C1 segment of cervical spinal cord (tissue), 14 donors: ENCODE measurements around the gene RASSF3.
"Not testable (repeated sequence)": the region's sequence is repeated elsewhere in the genome, so short reads cannot be mapped to it uniquely, and the experiment has no call there.

Experiments
- DNase-seq, 14 donors: peaks; one replicate each; lab custom pipeline; 2025; lab: John Stamatoyannopoulos, UW

Gene RASSF3

DNA sequence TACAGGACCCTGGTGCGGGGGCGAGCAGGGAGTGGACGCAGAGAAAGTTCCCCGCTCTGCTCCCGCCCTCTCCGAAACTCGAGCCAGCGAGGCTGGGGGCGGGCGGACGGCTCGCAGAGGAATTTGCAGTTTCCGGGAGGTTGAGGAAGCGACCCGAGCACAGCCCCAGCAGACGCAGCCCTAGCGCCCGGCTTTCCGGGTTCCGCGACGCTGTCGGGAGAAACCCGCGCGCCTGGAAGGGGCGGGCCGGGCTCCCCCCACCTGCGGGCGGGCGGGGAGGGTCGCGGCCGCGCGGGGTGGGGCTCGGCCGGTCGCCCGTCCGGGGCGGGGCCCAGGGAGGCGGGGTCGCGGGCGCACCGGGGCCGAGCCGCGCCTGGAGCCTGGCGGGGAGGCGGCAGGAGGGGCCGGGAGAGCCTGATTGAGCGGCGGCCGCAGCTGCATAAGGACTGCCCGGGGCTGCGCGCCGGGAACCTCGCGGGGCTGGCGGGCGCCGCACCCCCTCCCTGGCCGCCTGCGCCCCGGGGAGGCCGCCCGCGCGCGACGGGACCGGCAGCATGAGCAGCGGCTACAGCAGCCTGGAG lies at the start of gene RASSF3:
Gene RASSF3 (plus strand): TSS at position 417 of the 581 bp plus-strand sequence. CDS start 138 bp downstream, at position 555.
- DNase-seq, result peak in 9 of 14 donors; percentile 26 to 66 (median 43)

GRCh38 chr12:64561302-64562136 lies 48.8 kb upstream of the RASSF3 start:
- DNase-seq, result no peak

DNA sequence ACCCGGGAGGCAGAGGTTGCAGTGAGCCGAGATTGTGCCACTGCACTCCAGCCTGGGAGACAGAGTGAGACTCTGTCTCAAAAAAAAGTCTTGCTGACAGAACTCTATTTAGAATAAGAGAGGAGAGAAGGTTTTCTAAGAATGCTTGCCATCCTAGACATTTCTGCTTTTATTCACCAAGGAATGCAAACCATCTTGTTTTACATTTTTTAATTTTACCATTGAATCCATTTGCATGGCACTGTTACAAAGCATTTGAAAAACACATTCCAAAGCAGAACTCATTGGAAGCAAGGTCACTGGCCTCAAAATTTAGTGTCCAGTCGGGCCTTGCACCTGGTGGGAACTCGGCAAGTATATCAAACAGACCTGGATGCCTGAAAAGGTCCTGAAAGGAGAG lies 44.2 kb upstream of the RASSF3 start:
- no peak for DNase-seq

DNA sequence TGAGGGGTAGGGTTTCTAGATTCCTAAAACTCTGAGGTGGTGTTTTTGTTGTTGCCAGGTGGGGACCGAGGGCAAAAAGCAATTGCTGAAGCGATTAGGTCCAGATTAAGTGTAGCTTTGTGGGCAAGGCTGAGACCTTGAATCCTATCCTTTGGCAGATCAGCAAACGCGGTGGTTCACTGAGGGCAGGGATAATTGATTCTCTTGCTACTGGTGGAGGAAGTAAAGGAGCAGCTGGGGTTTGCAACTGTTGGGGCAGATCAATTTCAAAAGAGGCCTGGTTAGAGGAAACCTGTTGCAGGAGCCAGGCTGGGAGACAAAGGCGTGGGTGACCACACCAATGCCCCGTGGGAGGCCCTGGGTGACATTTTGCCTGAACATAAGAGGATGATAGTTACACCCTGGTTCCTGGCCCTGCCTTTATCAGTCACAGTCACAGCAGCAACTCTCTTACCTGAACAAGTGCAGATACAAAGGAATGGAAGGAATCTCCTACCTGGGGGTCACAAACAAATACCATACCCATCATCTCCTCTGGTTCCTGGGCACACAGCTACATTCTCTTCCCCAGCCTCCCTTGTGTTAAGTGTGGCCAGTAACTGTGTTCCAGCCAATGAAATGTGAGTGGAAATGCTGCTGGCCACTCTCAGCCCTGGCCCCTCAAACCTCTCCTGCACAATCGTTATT lies 43.3 kb upstream of the RASSF3 start:
- DNase-seq, result no peak

DNA sequence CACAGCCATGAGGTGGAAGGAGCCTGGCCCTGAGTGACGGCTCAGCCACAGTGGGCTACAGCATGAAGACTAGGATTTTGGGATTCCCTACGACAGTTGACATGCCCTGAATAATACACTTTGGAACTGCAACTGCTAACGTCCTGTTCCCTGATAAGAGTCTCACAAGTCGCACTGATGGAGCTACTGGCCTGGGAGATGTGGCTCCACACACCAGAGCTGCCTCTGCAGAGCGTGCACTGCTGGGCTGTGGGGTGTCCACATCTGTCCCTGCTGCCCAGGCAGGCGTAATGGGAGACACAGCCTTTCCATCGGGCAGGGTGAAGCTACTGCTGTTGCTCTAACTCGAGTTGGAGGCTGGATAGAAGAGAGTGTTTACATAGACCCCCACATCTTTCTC lies 42.7 kb upstream of the RASSF3 start:
- no peak for DNase-seq

- no peak for DNase-seq
Observed at GRCh38 chr12:64568298-64568697, 42.0 kb upstream of the RASSF3 start.

DNA sequence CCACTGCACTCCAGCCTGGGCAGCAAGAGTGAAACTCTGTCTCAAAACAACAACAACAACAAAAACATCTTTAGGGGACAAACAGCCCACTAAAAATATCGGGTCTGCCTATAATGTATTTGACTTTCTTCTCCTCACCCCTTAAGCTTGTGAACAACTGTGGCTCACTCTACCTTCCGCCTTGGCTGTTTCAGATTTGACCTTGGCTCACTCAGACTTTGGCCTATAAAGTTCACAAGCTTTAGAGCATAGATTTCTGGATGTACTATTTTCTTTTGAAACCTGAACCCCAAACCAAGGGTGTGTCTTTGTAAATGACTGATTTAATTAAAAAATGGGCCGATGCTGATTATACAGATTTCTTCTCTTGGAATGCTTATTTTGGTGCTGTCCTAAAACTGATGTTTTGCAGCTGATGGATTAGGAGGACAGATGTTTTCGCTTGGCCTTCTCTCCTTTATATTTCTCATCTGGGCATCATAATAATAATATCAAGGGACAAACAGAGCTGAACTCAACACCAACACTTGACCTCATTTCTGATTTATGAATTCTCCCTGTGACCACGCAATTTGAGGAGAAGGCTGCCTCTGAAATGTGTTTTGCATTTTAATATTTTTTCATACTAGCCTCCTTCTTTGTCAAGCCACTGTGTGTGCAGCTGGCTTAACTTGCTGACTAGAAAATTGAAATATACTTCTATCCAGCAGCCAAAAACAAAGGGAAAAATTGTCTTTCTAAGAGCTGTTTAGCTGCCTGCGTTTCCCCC lies 40.2 kb upstream of the RASSF3 start:
- DNase-seq, result no peak

GRCh38 chr12:64571411-64571810 lies 38.9 kb upstream of the RASSF3 start:
- DNase-seq, result no peak

DNA sequence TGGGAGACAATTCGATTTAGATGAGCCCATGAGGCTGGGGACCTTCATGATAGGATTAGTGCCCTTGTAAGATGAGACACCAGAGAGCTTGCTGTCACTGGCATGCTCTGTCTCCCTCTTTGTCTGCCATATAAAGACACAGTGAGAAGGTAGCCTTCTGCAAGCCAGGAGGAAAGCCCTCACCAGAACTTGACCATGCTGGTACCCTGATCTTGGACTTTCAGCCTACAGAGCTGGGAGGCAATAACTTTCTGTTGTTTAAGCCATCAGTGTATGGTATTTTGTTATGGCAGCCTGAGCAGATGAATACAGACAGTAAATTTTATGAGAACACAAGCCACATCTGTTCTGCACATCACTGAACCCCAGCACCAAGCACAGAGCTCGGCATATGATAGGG lies 38.1 kb upstream of the RASSF3 start:
- no peak for DNase-seq

DNA sequence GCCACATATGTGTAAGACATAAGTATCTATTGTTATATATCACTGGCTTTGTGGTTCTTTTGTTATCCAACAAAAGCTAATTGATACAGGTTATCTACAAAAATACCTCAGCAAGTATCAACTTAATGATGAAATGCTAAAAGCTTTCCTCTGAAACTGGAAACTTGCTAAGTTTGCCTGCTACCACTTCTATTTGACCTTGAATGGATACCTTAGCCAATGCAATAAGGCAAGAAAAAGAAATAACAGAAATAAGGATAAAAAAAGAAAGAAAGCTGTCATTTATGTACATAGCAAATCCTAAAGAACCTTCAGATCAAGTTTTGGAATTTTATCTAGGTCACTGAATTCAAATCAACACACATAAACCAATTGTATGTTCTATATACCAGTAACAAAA lies 35.5 kb upstream of the RASSF3 start:
- no peak for DNase-seq

DNA sequence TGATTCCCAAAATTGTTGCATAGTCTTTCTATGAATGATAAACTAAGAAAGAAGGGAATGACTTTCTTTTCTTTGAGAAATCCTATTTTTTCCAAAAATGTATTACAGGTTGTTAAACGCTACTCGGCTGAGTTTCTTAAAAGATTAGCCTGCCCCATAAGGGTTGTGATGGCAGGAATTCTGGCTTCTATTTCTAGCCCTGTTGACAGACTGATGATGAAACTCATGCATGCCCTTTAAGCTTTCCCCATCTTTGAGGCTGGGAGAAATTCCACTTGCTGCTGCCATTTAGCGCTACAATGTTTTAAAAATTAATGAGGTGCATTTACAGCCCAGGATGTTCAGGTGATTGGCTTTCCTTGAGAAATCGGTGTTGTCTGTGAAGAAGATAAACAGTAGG lies 33.2 kb upstream of the RASSF3 start:
- DNase-seq, result no peak

DNA sequence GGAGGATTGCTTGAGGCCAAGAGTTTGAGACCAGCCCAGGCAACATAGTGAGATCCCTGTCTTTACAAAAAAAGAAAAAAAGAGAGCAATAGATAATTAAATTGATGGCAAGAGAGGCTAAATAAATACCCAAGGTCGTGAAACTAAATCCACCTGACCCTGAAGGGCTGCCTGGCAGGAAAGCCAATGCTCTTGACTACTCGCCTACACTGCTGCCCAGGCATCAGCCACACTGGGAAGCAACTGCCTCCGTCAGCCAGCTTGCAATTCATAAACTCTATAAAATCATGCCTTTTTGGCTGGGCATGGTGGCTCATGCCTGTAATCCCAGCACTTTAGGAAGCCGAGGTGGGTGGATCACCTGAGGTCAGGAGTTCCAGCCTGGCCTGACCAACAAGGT lies 31.7 kb upstream of the RASSF3 start:
- DNase-seq, result no peak

DNA sequence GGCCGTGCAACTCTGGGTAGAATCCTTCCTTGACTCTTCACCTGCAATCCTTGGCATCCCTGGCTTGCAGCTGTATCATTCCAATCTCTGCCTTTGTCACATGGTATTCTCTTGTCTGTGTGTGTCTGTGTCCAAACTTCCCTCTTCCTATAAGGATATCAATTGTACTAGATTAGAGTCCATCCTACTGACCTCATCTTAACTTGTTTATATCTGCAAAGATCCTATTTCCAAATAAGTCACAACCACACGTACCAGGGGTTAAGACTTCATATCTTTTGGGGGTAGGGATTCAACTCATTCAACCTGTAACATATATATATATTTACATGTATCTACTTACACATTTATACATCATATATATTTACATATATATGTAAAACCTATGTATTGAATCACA lies 29.6 kb upstream of the RASSF3 start:
- no peak for DNase-seq

DNA sequence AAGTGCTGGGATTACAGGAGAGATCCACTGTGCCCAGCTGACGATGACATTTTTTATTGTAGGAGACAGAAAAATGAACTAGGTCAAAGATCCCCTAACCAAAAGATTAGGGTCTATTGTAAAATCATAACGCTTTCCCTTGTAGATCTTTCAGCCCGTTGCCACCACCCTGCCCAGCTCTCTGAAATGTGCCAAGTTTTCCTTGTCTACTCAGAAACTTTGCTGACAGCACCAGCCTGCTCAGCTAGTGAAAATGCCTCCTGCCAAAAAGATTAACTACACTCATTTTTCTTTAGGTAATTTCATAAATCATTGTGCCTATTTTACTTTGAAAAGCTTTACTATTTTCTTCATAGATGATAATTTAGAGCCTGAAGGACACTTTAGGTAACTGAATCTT lies 28.2 kb upstream of the RASSF3 start:
- DNase-seq, result no peak

DNA sequence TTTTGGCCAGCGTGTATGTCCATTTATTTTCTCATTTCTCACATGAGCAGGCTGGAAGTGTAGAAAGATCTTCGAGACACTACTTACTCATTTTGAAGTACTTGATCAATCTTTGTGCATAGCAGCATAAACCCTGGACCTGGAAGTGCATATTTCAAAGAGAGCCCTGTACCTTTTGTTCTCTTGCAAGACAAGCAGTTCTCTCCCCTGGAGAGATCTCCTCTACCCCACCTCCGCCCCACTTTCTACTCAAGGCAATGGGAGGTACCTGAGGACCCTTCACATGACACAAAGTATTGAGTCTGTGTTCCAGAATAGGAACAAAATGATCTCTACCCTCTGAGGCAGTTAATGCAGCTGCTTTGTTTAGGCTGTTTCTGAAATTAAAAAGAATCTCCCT lies 27.4 kb upstream of the RASSF3 start:
- no peak for DNase-seq

DNA sequence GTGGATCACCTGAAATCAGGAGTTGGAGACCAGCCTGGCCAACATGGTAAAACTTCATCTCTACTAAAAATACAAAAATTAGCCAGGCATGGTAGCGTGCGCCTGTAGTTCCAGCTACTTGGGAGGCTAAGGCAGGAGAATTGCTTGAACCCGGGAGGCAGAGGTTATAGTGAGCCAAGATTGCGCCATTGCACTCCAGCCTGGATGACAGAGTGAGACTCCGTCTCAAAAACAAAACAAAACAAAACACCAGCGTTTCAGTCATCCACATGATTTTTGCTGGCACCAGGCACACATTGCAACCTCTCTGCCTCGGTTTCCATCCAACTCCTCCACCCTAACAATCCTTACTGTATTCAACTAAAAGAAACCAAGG lies 26.9 kb upstream of the RASSF3 start:
- DNase-seq, result not testable (repeated sequence)

- no peak for DNase-seq
Observed at GRCh38 chr12:64583771-64584421, 26.4 kb upstream of the RASSF3 start.

- DNase-seq, result no peak
Observed at GRCh38 chr12:64585104-64585503, 25.2 kb upstream of the RASSF3 start.

GRCh38 chr12:64587447-64587846 lies 22.8 kb upstream of the RASSF3 start:
- DNase-seq, result no peak

GRCh38 chr12:64590183-64590582 lies 20.1 kb upstream of the RASSF3 start:
- DNase-seq, result no peak
